ENCODE measurements around the gene TIMELESS.

DNA sequence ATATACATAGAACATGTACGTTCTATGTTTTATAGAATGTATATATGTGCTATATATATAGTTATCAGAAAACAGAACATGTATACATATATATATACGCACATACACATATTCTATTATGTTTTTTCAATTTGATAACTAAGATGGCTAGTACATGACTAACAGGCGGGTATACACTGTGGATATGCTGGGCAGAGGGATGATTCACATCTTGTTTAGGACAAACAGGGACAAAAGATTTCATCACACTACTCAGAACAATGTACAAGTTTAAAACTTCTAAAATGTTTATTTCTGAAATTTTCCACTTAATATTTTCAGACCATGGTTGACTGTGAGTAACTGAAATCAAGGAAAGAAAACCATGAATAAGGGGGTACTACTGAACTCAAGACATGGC is 17.4 kb downstream of the TIMELESS start:
- TF ChIP-seq POLR2A (IDR thresholded peaks at IDR 0.05) = no peak
- TF ChIP-seq, protein P1, sequence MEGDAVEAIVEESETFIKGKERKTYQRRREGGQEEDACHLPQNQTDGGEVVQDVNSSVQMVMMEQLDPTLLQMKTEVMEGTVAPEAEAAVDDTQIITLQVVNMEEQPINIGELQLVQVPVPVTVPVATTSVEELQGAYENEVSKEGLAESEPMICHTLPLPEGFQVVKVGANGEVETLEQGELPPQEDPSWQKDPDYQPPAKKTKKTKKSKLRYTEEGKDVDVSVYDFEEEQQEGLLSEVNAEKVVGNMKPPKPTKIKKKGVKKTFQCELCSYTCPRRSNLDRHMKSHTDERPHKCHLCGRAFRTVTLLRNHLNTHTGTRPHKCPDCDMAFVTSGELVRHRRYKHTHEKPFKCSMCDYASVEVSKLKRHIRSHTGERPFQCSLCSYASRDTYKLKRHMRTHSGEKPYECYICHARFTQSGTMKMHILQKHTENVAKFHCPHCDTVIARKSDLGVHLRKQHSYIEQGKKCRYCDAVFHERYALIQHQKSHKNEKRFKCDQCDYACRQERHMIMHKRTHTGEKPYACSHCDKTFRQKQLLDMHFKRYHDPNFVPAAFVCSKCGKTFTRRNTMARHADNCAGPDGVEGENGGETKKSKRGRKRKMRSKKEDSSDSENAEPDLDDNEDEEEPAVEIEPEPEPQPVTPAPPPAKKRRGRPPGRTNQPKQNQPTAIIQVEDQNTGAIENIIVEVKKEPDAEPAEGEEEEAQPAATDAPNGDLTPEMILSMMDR (IDR thresholded peaks at IDR 0.05 in 4 of 5, conservative IDR thresholded peaks at IDR 0.05 in 1 of 5) = no peak

All from gastrocnemius medialis (tissue), 4 donors.